ENCODE data around the gene SERF2.

GRCh38 chr15:43808960-43809678 is 17.0 kb downstream of the SERF2 start:
- TF ChIP-seq, protein P1, sequence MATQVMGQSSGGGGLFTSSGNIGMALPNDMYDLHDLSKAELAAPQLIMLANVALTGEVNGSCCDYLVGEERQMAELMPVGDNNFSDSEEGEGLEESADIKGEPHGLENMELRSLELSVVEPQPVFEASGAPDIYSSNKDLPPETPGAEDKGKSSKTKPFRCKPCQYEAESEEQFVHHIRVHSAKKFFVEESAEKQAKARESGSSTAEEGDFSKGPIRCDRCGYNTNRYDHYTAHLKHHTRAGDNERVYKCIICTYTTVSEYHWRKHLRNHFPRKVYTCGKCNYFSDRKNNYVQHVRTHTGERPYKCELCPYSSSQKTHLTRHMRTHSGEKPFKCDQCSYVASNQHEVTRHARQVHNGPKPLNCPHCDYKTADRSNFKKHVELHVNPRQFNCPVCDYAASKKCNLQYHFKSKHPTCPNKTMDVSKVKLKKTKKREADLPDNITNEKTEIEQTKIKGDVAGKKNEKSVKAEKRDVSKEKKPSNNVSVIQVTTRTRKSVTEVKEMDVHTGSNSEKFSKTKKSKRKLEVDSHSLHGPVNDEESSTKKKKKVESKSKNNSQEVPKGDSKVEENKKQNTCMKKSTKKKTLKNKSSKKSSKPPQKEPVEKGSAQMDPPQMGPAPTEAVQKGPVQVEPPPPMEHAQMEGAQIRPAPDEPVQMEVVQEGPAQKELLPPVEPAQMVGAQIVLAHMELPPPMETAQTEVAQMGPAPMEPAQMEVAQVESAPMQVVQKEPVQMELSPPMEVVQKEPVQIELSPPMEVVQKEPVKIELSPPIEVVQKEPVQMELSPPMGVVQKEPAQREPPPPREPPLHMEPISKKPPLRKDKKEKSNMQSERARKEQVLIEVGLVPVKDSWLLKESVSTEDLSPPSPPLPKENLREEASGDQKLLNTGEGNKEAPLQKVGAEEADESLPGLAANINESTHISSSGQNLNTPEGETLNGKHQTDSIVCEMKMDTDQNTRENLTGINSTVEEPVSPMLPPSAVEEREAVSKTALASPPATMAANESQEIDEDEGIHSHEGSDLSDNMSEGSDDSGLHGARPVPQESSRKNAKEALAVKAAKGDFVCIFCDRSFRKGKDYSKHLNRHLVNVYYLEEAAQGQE (IDR thresholded peaks at IDR 0.05; ENCODE audit: borderline replicate concordance) = no peak
- TF ChIP-seq CTCF (IDR thresholded peaks at IDR 0.05; ENCODE audit: poor library complexity, severe bottlenecking) (no peak), EZH2 (IDR thresholded peaks at IDR 0.05; ENCODE audit: borderline replicate concordance, insufficient read depth, low read length, poor library complexity, severe bottlenecking) (no peak)

All from neural cell (in vitro differentiated cells).